Choroid plexus epithelial cell (primary cell): Measurements from ENCODE around the gene CCM2.
"Not testable (repeated sequence)": the region's sequence is repeated elsewhere in the genome, so short reads cannot be mapped to it uniquely, and the experiment has no call there.

ENCODE experiments used
- DNase-seq: peaks from one replicate; pipeline ENCODE4 v3.0.0-alpha.2; 2010; ENCODE audit warnings: low read depth
- H3K4me3 ChIP-seq: 2 replicates; pipeline ENCODE4 v1.5.1; 2011; ENCODE audit warnings: low read depth, mild to moderate bottlenecking, control low read depth, low read length, moderate library complexity
- TF ChIP-seq, protein P1 (sequence below): conservative IDR thresholded peaks from 2 replicates; pipeline ENCODE4 v1.5.1; 2011; ENCODE audit warnings: low read depth, mild to moderate bottlenecking, control low read depth, inconsistent platforms, low read length, moderate library complexity

The CCM2 gene

DNA sequence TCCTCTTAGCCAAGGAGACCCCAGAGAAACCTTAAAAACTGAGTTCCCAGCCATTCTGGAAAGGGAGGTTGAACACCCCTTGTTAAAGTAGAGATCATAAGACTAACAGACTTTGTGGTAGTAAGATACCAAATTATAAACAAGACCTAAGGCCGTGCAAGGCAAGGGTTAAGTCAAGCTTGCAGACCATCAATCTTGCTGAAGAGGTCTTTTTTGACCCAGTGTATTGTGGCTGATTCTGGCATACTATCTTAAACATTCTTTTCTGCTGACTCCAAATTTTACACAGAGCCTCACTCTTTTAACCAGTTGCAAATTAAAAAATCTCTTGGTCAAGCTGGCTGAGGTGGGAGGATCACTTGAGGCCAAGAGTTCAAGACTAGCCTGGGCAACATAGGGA is 112.6 kb downstream of the CCM2 start:
- TF ChIP-seq, protein P1, sequence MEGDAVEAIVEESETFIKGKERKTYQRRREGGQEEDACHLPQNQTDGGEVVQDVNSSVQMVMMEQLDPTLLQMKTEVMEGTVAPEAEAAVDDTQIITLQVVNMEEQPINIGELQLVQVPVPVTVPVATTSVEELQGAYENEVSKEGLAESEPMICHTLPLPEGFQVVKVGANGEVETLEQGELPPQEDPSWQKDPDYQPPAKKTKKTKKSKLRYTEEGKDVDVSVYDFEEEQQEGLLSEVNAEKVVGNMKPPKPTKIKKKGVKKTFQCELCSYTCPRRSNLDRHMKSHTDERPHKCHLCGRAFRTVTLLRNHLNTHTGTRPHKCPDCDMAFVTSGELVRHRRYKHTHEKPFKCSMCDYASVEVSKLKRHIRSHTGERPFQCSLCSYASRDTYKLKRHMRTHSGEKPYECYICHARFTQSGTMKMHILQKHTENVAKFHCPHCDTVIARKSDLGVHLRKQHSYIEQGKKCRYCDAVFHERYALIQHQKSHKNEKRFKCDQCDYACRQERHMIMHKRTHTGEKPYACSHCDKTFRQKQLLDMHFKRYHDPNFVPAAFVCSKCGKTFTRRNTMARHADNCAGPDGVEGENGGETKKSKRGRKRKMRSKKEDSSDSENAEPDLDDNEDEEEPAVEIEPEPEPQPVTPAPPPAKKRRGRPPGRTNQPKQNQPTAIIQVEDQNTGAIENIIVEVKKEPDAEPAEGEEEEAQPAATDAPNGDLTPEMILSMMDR: no peak
- no peak overlapping the region for H3K4me3 ChIP-seq
- peak; percentile 9 for DNase-seq

DNA sequence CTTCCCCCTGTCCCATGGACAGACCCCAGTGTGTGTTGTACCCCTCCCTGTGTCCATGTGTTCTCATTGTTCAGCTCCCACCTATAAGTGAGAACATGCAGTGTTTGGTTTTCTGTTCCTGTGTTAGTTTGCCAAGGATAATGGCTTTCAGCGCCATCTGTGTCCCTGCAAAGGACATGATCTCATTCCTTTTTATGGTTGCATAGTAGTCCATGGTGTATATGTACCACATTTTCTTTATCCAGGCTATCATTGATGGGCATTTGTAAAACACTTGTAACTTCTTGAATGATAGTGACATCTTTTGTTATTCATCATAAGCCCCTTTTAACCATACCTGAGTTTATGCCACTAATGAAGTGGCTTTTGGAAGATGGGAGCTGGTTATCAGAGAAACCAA is 114.3 kb downstream of the CCM2 start:
- H3K4me3 ChIP-seq, DNase-seq: not testable (repeated sequence)

DNA sequence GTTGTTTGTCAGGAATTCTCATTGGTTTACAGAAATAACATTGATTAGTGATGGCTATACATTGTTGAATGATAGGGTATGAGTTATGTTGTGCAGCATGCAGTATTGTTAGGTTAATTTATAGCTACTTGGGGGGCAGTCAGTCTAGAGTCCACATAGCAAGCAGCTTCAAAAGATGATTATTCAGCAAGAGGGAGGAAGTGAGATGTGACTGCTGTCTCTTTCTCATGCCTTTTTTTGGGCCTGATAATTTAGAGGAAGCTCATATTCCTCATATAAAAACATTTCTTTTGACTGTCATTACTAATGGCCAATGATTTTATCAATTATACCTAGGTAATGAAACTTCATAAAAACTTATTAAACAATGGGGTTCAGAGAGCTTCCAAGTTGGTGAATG is 114.9 kb downstream of the CCM2 start:
- no peak overlapping the region for H3K4me3 ChIP-seq
- TF ChIP-seq, protein P1: no peak
- DNase-seq: no peak

DNA sequence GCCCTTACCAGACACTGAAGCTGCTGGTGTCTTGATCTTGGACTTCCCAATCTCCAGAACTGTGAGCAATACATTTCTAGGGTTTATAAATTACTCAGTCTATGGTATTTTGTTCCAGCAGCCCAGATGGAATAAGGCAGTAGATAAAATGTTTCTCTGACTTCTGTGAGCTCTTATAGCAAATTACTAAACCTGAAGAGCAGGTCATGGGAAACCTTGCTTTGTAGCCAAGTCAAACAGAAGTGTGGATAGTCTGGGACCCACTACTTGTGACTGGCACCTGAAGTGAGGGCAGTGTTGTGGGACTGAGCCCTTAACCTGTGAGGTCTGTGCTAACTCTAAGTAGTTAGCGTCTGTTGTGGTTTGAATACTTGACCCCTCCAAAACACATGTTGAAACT is 116.0 kb downstream of the CCM2 start:
- TF ChIP-seq, protein P1: no peak
- no peak for DNase-seq
- H3K4me3 ChIP-seq: no peak overlapping the region

DNA sequence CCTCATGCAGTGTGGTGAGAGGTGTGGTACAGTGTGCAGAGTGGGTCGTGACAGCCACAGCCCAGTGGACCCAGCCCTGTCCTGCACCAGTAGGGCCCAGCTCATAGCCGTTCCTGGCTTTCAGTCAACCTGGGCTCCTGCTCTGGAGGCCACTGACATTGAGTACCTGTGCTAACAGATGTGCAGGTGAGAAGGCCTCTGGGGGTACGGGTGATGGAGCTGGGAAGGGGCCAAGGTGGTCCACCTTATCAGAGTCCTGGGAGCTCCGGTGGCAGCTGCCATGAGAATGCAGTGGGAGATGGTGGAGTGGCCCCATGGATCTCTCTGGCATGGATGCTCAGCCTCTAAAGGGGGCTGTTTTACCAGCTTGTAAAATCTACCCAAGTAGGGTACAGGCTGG is 117.6 kb downstream of the CCM2 start:
- no peak overlapping the region for H3K4me3 ChIP-seq
- TF ChIP-seq, protein P1: no peak
- no peak for DNase-seq

DNA sequence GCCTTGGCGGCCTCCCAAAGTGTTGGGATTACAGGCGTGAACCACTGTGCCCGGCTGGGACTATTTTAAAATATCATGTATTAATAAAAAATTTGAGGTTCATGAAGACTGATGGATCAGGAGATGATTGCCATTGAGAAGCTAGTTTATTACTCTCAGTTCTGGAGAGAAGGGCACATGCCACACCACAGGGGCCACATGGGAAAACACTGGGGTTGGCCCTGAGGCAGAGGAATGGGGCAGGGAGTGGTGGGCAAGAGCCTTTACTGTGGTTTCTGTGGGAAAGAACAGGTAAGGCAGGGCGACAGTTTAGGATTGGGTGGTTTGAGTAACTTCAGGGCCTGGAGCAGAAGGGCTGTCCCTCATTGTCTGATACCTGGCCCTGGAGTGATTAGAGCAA is 118.3 kb downstream of the CCM2 start:
- TF ChIP-seq, protein P1: no peak
- no peak overlapping the region for H3K4me3 ChIP-seq
- no peak for DNase-seq

DNA sequence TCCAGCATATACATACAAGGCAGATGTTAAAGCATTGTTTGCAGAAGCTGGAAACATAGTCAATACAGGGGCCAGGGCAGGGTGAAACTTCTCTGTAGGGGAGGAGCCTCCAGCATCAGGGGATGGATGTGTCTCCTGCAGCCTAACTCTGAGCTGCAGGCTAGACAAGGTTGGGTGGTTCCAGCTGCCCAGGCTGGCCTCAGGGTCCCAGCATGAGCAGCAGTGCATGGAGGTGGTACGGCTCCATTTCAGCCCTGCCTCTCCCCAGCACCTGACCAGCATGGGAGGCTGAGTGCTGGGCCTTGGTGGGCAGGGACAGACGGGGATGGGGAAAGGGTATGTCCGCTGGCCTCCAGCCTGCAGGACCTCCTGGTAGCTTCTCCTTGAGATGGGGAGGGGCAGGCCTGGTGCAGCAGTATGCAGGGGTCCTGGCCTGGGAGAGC is 118.9 kb downstream of the CCM2 start:
- DNase-seq: no peak
- TF ChIP-seq, protein P1: no peak
- no peak overlapping the region for H3K4me3 ChIP-seq

DNA sequence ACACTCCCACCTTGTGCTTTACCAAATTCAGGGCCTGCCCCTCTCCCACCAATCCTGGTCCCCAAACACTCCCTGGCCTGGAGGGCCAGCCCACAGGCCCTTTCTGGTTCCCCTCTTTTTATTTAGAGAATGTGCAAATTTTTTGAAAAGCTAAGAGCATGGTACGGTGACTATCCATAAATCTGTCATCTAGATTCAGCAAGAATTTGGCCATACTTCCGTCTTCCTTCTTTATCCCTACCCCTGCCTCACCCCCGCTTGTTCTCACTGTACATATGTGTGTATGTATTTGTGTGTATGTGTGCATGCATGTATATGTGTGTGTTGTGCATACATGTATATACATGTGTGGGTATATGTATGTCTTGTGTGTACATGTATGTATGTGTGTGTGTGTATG is 119.5 kb downstream of the CCM2 start:
- H3K4me3 ChIP-seq: no peak overlapping the region
- no peak for DNase-seq
- TF ChIP-seq, protein P1: no peak
